HG03378 (cell line): Measurements from ENCODE around the gene TMEM223.
"Not testable (repeated sequence)": the region's sequence is repeated elsewhere in the genome, so short reads cannot be mapped to it uniquely, and the experiment has no call there.

Experiments used
- ATAC-seq: cut with Tn5 transposase; IDR thresholded peaks from one replicate; pipeline ENCODE4 v1.9.1; 2021; ENCODE audit warnings: mild to moderate bottlenecking, moderate library complexity; ENCODE audit not compliant: unreplicated experiment

Gene TMEM223

GRCh38 chr11:62753736-62754603, 37.8 kb downstream of the TMEM223 start, which contains the start of gene ZBTB3:
TSS of gene ZBTB3 (minus strand) at chr11:62754160. CDS start at chr11:62753664, 496 bp downstream.
- peak; percentile 92 for ATAC-seq

DNA sequence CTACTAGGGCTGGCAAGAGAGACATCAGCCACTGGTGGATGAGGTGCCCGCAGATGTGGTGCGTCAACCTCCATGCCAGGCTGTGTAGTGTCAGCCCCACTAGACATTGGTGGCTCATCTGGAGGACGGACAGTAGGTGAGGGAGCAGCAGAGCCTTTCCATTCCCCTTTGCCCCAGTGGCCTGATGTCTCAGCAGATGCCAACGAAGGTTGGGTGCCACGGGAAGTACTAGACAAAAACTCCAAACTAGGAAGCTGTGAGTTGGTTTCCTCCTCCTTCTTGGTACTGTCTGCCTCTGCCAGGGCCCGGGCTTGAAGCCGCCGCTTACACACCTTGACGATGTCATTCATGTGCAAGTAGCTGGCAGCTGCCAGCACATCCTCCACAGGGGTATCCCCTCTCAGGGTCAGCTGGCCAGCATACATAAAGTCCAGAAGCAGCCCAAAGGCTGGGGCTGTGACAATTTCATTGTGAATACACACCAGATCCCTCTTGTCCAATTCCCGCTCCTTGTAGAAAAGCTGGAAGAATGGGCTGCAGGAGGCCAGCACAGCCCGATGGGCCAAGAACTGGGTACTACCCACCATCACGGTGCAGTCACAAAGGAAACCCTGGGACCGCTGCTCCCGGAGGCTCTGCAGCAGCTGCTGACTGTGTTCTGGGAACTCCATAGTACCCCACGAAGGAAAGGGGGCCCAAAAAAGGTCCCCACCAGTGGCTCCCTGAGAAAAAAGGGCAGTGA, 38.6 kb downstream of the TMEM223 start:
- ATAC-seq: no peak

DNA sequence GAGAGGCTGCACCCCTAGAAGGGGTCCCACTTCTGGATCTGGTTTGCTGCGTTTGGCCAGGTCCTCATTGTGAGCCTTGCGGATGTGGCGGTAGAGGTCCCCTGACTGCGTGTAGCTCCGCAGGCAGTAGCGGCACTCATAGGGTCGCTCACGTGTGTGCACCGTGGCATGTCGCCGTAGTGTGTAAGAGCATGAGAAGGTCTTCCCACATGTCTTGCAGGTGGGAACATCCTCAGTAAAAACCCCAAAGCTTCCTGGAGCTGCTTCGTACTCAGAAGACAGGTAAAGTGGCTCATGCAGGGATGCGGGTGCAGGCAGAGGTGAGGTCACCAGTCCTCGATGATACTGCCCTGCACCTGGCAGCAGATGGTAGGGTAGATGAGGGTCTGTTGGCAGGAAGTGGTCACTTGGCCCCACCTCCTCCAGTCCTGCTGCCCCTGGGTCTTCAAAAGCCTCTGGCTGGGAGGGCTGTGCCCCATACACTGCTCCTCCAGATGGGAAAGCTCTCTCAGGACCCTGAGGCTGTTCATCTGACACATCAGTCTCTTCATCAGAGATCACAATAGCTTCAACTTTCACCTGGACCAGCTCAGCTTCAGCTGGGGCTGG, 39.5 kb downstream of the TMEM223 start:
- ATAC-seq: no peak

- not testable (repeated sequence) for ATAC-seq
These were observed 41.9 kb downstream of the TMEM223 start for GRCh38 chr11:62749931-62750330.

- no peak for ATAC-seq
These were observed 44.2 kb downstream of the TMEM223 start for GRCh38 chr11:62747475-62748160.
